H1 (cell line): ENCODE results near the gene GDPD2. TPM values are rescaled to one million over a fixed set of nuclear protein-coding genes. Genes with fewer than 3 reads are reported as not detected.
A peak's percentile ranks its signal among the peaks of the same experiment; 100 is the strongest.

Source experiments
- CTCF ChIA-PET: fragments of 300-600 bp; sonication (Branson Sonifier 250); formaldehyde crosslinking; loops from one replicate; lab custom pipeline; 2021; ENCODE audit not compliant: partially characterized antibody; lab: Charles Lee
- POLR2A ChIA-PET: fragments of 300-600 bp; sonication (Branson Sonifier 250); formaldehyde crosslinking; loops from one replicate; lab custom pipeline; 2021; ENCODE audit warnings: inconsistent platforms; ENCODE audit not compliant: partially characterized antibody; lab: Charles Lee
- DNase-seq, 2 experiments: peaks; one replicate each; pipeline versions ENCODE4 v3.0.0 to v3.0.0-alpha.2; 2010 to 2022; ENCODE audit warnings: low spot score in 2 of 2, low read depth in 1 of 2, mixed read lengths in 1 of 2
- FAIRE-seq: peaks from 2 replicates; lab custom pipeline; 2011; peaks lifted over from hg19 to GRCh38; lab: Jason Lieb, UNC
- H2AFZ ChIP-seq: 2 replicates; pipeline ENCODE4 v1.8.1; 2012; ENCODE audit warnings: low read length, inconsistent platforms
- H2AK5ac ChIP-seq: 2 replicates; pipeline ENCODE4 v1.6.1; 2013; ENCODE audit warnings: low read depth, low read length
- H2BK120ac ChIP-seq: replicated peaks from 2 replicates; pipeline ENCODE3; 2013; ENCODE audit warnings: low read depth, low read length, inconsistent platforms
- H2BK12ac ChIP-seq: 2 replicates; pipeline ENCODE4 v1.6.1; 2013; ENCODE audit warnings: low read depth, low read length
- H2BK15ac ChIP-seq: 2 replicates; pipeline ENCODE4 v1.6.1; 2013; ENCODE audit warnings: low read length
- H2BK20ac ChIP-seq: 2 replicates; pipeline ENCODE4 v1.6.1; 2013; ENCODE audit warnings: low read length
- H2BK5ac ChIP-seq: 2 replicates; pipeline ENCODE4 v1.6.1; 2013; ENCODE audit warnings: low read depth, low read length
- H3K14ac ChIP-seq: 2 replicates; pipeline ENCODE4 v1.6.1; 2013; ENCODE audit warnings: inconsistent platforms; ENCODE audit not compliant: insufficient read length
- H3K18ac ChIP-seq: 2 replicates; pipeline ENCODE4 v1.6.1; 2013; ENCODE audit warnings: low read length; ENCODE audit errors: extremely low read depth
- H3K23ac ChIP-seq: 2 replicates; pipeline ENCODE4 v1.6.1; 2013; ENCODE audit warnings: inconsistent platforms; ENCODE audit not compliant: insufficient read length
- H3K23me2 ChIP-seq: 2 replicates; pipeline ENCODE4 v1.6.1; 2013; ENCODE audit warnings: low read depth, low read length
- H3K27ac ChIP-seq: 2 replicates; pipeline ENCODE4 v1.6.1; 2011; ENCODE audit warnings: low read depth, low read length, inconsistent platforms
- H3K27me3 ChIP-seq, 4 experiments: replicated peaks in 1 of 4; 1 replicate in 1 of 4; 2 replicates in 3 of 4; pipeline versions ENCODE4 v1.6.1 to v1.8.1; 2011 to 2013; ENCODE audit warnings: low read length in 3 of 4, mild to moderate bottlenecking in 3 of 4, inconsistent platforms in 2 of 4, mixed read lengths in 2 of 4, moderate library complexity in 1 of 4; ENCODE audit not compliant: control insufficient read depth in 3 of 4, insufficient read depth in 3 of 4; ENCODE audit errors: extremely low read depth in 1 of 4
- H3K36me3 ChIP-seq, 4 experiments: 2 replicates each; pipeline versions ENCODE4 v1.6.1 to v1.8.1; 2011 to 2013; ENCODE audit warnings: mild to moderate bottlenecking in 4 of 4, low read length in 3 of 4, moderate library complexity in 2 of 4, control low read depth in 1 of 4, inconsistent platforms in 1 of 4; ENCODE audit not compliant: insufficient read depth in 4 of 4, control insufficient read depth in 2 of 4
- H3K4ac ChIP-seq: replicated peaks from 2 replicates; pipeline ENCODE3; 2013; ENCODE audit warnings: low read length, low read depth, mixed read lengths, inconsistent platforms; ENCODE audit not compliant: insufficient read length
- H3K4me1 ChIP-seq, 4 experiments: replicated peaks in 1 of 4; 1 replicate in 1 of 4; 2 replicates in 3 of 4; pipeline versions ENCODE4 v1.6.1 to v1.8.1; 2011 to 2013; ENCODE audit warnings: low read length in 3 of 4, inconsistent platforms in 2 of 4, mixed read lengths in 1 of 4; ENCODE audit not compliant: insufficient read depth in 4 of 4, control insufficient read depth in 3 of 4
- H3K4me2 ChIP-seq, 2 experiments: 2 replicates each; pipeline versions ENCODE4 v1.6.1 to v1.8.1; 2011 to 2013; ENCODE audit warnings: low read depth in 2 of 2, low read length in 2 of 2, control low read depth in 1 of 2, inconsistent platforms in 1 of 2, mild to moderate bottlenecking in 1 of 2; ENCODE audit not compliant: insufficient read depth in 1 of 2
- H3K4me3 ChIP-seq, 4 experiments: fragments of 200-600, 300-600 bp in 1 of 4; sonication (generic), shearing (Covaris generic), sonication (Bioruptor Twin) in 1 of 4; 2 replicates each; pipeline versions ENCODE4 v1.5.1 to v1.8.1; 2011 to 2016; ENCODE audit warnings: low read length in 4 of 4, low read depth in 3 of 4, control low read depth in 2 of 4, inconsistent platforms in 2 of 4, mild to moderate bottlenecking in 2 of 4, mixed read lengths in 1 of 4, moderate library complexity in 1 of 4; ENCODE audit not compliant: insufficient read depth in 2 of 4; ENCODE audit errors: extremely low read depth in 1 of 4
- H3K56ac ChIP-seq: replicated peaks from 2 replicates; pipeline ENCODE3; 2013; ENCODE audit warnings: low read depth, mild to moderate bottlenecking, mixed read lengths, low read length, inconsistent platforms; ENCODE audit not compliant: insufficient read length
- H3K79me1 ChIP-seq: 2 replicates; pipeline ENCODE4 v1.6.1; 2013; ENCODE audit warnings: low read depth, low read length, control low read depth
- H3K79me2 ChIP-seq, 2 experiments: 2 replicates each; pipeline versions ENCODE4 v1.6.1 to v1.8.1; 2012 to 2013; ENCODE audit warnings: low read length in 2 of 2, mild to moderate bottlenecking in 2 of 2, inconsistent platforms in 1 of 2; ENCODE audit not compliant: insufficient read depth in 2 of 2, control insufficient read depth in 1 of 2
- H3K9ac ChIP-seq, 4 experiments: replicated peaks in 1 of 4; 1 replicate in 1 of 4; 2 replicates in 3 of 4; pipeline versions ENCODE4 v1.6.1 to v1.8.1; 2011 to 2013; ENCODE audit warnings: low read depth in 3 of 4, low read length in 3 of 4, control low read depth in 2 of 4, mild to moderate bottlenecking in 2 of 4, moderate library complexity in 2 of 4, inconsistent platforms in 1 of 4; ENCODE audit errors: extremely low read depth in 1 of 4
- H3K9me3 ChIP-seq, 2 experiments: 2 replicates each; pipeline versions ENCODE4 v1.6.1 to v1.8.1; 2012 to 2013; ENCODE audit warnings: mild to moderate bottlenecking in 2 of 2, moderate library complexity in 2 of 2, control low read depth in 1 of 2, inconsistent platforms in 1 of 2, low read depth in 1 of 2, low read length in 1 of 2, mixed read lengths in 1 of 2; ENCODE audit not compliant: insufficient read depth in 2 of 2
- H4K20me1 ChIP-seq, 2 experiments: replicated peaks in 1 of 2; 2 replicates each; pipeline versions ENCODE3 to v1.8.1; 2011 to 2013; ENCODE audit warnings: inconsistent platforms in 2 of 2, low read length in 2 of 2, mild to moderate bottlenecking in 1 of 2; ENCODE audit not compliant: insufficient read depth in 2 of 2, control insufficient read depth in 1 of 2
- H4K5ac ChIP-seq: 2 replicates; pipeline ENCODE4 v1.6.1; 2013; ENCODE audit warnings: low read length, low read depth, mixed read lengths, inconsistent platforms; ENCODE audit not compliant: insufficient read length
- H4K8ac ChIP-seq: 2 replicates; pipeline ENCODE4 v1.8.0; 2013; ENCODE audit warnings: mild to moderate bottlenecking, moderate library complexity, low read length, inconsistent platforms; ENCODE audit not compliant: insufficient read depth; ENCODE audit errors: extremely low read depth
- H4K91ac ChIP-seq: replicated peaks from 2 replicates; pipeline ENCODE3; 2013; ENCODE audit warnings: low read length, mixed read lengths, inconsistent platforms; ENCODE audit not compliant: insufficient read length
- BRCA1 ChIP-seq: IDR thresholded peaks from 2 replicates; pipeline ENCODE4 v1.6.1; 2012; ENCODE audit warnings: low read depth, low read length, improper control_type of control experiment
- HDAC2 ChIP-seq, 2 experiments: fragments of 300-600 bp in 1 of 2; sonication (generic) in 1 of 2; IDR thresholded peaks; 2 replicates each; pipeline ENCODE4 v1.6.1; 2011 to 2012; ENCODE audit warnings: low read depth in 2 of 2, low read length in 2 of 2, mild to moderate bottlenecking in 2 of 2, moderate library complexity in 2 of 2, borderline replicate concordance in 1 of 2, inconsistent platforms in 1 of 2
- PHF8 ChIP-seq: fragments of 200-600 bp; sonication (generic); conservative IDR thresholded peaks from 2 replicates; pipeline ENCODE4 v1.7.1; 2012; ENCODE audit warnings: low read depth, mild to moderate bottlenecking, inconsistent platforms, low read length, moderate library complexity
- RFX5 ChIP-seq: IDR thresholded peaks from 2 replicates; pipeline ENCODE4 v1.6.1; 2011; ENCODE audit warnings: low read depth, low read length, improper control_type of control experiment, borderline replicate concordance
- SAP30 ChIP-seq: fragments of 300-600 bp; sonication (generic); IDR thresholded peaks from 2 replicates; pipeline ENCODE4 v1.7.1; 2012; ENCODE audit warnings: low read length, moderate library complexity, mild to moderate bottlenecking, inconsistent platforms; ENCODE audit not compliant: insufficient read depth, insufficient replicate concordance
- WGBS, 2 experiments: shearing (Covaris generic) in 1 of 2; methylation state at CpG; one replicate each; pipeline versions ENCODE4 v1.1.6 to v1.1.7; 2013 to 2015; ENCODE audit warnings: low lambda C conversion rate in 2 of 2, mixed read lengths in 2 of 2, inconsistent platforms in 1 of 2, low coverage in 1 of 2, missing lambda C conversion rate in 1 of 2; ENCODE audit not compliant: insufficient replicate concordance in 2 of 2, insufficient coverage in 1 of 2, insufficient read length in 1 of 2; ENCODE audit errors: extremely low coverage in 1 of 2, missing lambda C conversion rate in 1 of 2; 5-methylcytosine and 5-hydroxymethylcytosine counted together
- polyA plus RNA-seq, 7 experiments: library from polyadenylated mRNA; depleted of rRNA in 3 of 7; stranded (reverse) in 5 of 7; unstranded in 2 of 7; fragments of >200 nt in 5 of 7; fragments of 200-250 nt in 2 of 7; gene quantifications; 1 replicate in 5 of 7; 2 replicates in 1 of 7; 4 replicates in 1 of 7; pipeline versions ENCODE4 v1.2.1 to v1.2.3, GENCODE V29; 2011 to 2013; ENCODE audit warnings: missing spikeins in 2 of 7, mixed read lengths in 2 of 7
- total RNA-seq: library from RNA; stranded (reverse); fragmentation: NEBNext Ultra II Directional; extraction: Animal tissue kit (Norgen Biotek cat#: 25700); gene quantifications from 2 replicates; pipeline ENCODE4 v1.2.1, GENCODE V29; 2021
- TF ChIP-seq, protein P1 (sequence below): IDR thresholded peaks from 2 replicates; pipeline ENCODE4 v1.6.1; 2012; ENCODE audit warnings: inconsistent platforms
- TF ChIP-seq, protein P2 (sequence below), 3 experiments: IDR thresholded peaks; 1 replicate in 2 of 3; 2 replicates in 1 of 3; pipeline versions ENCODE4 v1.5.1 to v1.6.1; 2011; ENCODE audit warnings: low read length in 3 of 3, mild to moderate bottlenecking in 3 of 3, inconsistent platforms in 2 of 3, low read depth in 1 of 3, moderate library complexity in 1 of 3; ENCODE audit not compliant: insufficient read depth in 1 of 3; ENCODE audit errors: control extremely low read depth in 1 of 3

The GDPD2 gene
- total and polyA plus RNA-seq, 2 of the 8 experiments (the other 6 are each of a cell fraction or from before 2014, with no cell fraction given) = 25.6 to 68.3 TPM

DNA sequence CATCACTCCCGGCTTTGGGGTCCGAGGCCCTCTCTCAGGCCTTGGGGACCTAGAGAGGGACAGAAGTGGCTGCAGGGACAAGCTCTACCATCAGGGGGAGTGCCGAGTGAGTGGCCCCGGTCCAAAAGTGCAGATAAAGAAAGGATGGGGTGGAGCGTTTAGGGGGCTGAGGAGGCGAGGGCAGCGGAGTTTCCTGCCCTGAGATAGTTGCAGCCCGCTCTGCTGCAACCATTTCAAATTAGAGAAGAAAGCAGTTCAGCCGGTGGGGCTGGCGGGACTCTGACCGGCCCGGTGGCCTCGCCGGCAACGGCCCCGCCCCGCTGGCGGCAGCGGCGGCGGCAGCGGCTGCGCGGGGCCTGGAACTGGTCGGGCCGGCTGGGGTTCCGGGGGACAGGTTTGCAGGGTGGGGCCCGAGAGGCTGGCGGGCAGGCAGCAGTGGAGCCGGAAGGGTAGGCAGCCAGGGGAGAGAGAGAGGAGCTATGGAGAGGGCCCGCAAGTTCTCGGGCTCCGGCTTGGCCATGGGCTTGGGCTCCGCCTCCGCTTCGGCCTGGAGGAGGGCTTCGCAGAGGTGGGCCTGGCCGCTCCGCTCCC is 29.1 kb downstream of the GDPD2 start:
- H2AFZ ChIP-seq = no peak overlapping the region; the same call in 1 of the 2 replicates
- no peaks in the 10 kb centered on the region; the same call in 1 of the 2 replicates for H3K79me1 ChIP-seq
- 0 out of 2 replicates have a peak overlapping the region, but pooled peaks have one; percentile 35 for H4K8ac ChIP-seq
- no peak overlapping the region for H2BK120ac ChIP-seq
- WGBS, 2 experiments = 4% methylated on average over 16 of the region's 39 CpGs; no CpG with 5 or more reads in 1 of the 2 experiments
- no peak overlapping the region; the same call in 1 of the 2 replicates for H3K18ac ChIP-seq
- H3K79me2 ChIP-seq = peaks cover 14 to 22% of the 10 kb centered on the region in 2 experiments
- H3K9ac ChIP-seq = peak overlapping the region in 1 of 4 experiments; percentile 43; a peak in 4 of 7 replicates
- peaks cover 0 to 3% of the 10 kb centered on the region in 2 experiments for H4K20me1 ChIP-seq
- no peak overlapping the region for H4K5ac ChIP-seq
- no peak overlapping the region for H2BK5ac ChIP-seq
- H3K27ac ChIP-seq = no peak overlapping the region
- peaks cover 8% of the 10 kb centered on the region for H3K23me2 ChIP-seq
- DNase-seq = peak in 1 of 2 experiments; percentile 73
- H4K91ac ChIP-seq = no peak overlapping the region
- H3K9me3 ChIP-seq = no peaks in the 10 kb centered on the region
- FAIRE-seq = no peak
- H3K56ac ChIP-seq = no peak overlapping the region
- peaks cover 0 to 5% (median under 1%) of the 10 kb centered on the region in 4 experiments; a peak in 3 of 8 replicates for H3K36me3 ChIP-seq
- H2BK15ac ChIP-seq = no peak overlapping the region
- H3K4me1 ChIP-seq = peaks cover 0 to 17% (median 5%) of the 10 kb centered on the region in 4 experiments; a peak in 6 of 7 replicates
- H3K14ac ChIP-seq = no peak overlapping the region
- ChIA-PET POLR2A (interaction anchor here (1.2 to 1.7 kb wide), 5 partner anchors 17 to 518 kb away, joined by 3 to 7 read pairs (median 4); partner anchors contain the start of gene GDPD2), CTCF (interaction anchor here (0.6 to 1.8 kb wide), 16 partner anchors 9 to 417 kb away, joined by 3 to 10 read pairs (median 4); partner anchors contain the start of gene GDPD2)
- no peaks in the 10 kb centered on the region for H3K27me3 ChIP-seq
- H3K4me3 ChIP-seq = peak overlapping the region; percentile 30 to 65 (median 36)
- no peak overlapping the region for H2BK12ac ChIP-seq
- H3K23ac ChIP-seq = no peak overlapping the region
- H2BK20ac ChIP-seq = no peak overlapping the region
- no peak overlapping the region for H3K4ac ChIP-seq
- no peak overlapping the region for H2AK5ac ChIP-seq
- H3K4me2 ChIP-seq = peak overlapping the region; percentile 60 to 64
- TF ChIP-seq, protein P1, sequence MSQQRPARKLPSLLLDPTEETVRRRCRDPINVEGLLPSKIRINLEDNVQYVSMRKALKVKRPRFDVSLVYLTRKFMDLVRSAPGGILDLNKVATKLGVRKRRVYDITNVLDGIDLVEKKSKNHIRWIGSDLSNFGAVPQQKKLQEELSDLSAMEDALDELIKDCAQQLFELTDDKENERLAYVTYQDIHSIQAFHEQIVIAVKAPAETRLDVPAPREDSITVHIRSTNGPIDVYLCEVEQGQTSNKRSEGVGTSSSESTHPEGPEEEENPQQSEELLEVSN = no peak
- no peak for TF ChIP-seq SAP30
- TF ChIP-seq BRCA1 = no peak
- TF ChIP-seq HDAC2 (IDR thresholded peaks at IDR 0.05; ENCODE audit: borderline replicate concordance in 1 of 2, low read depth in 2 of 2, low read length in 2 of 2) = no peak
- peak; percentile 25; the same call in 1 of the 2 replicates for TF ChIP-seq PHF8
- TF ChIP-seq, protein P2, sequence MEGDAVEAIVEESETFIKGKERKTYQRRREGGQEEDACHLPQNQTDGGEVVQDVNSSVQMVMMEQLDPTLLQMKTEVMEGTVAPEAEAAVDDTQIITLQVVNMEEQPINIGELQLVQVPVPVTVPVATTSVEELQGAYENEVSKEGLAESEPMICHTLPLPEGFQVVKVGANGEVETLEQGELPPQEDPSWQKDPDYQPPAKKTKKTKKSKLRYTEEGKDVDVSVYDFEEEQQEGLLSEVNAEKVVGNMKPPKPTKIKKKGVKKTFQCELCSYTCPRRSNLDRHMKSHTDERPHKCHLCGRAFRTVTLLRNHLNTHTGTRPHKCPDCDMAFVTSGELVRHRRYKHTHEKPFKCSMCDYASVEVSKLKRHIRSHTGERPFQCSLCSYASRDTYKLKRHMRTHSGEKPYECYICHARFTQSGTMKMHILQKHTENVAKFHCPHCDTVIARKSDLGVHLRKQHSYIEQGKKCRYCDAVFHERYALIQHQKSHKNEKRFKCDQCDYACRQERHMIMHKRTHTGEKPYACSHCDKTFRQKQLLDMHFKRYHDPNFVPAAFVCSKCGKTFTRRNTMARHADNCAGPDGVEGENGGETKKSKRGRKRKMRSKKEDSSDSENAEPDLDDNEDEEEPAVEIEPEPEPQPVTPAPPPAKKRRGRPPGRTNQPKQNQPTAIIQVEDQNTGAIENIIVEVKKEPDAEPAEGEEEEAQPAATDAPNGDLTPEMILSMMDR (IDR thresholded peaks at IDR 0.05; ENCODE audit: control extremely low read depth in 1 of 3, insufficient read depth in 1 of 3, low read depth in 1 of 3, low read length in 3 of 3) = peak in 2 of 3 experiments; percentile 21 to 59; a peak in 2 of 4 replicates
- TF ChIP-seq RFX5 = no peak
